DMS153 (cell line): ENCODE results near the gene RHOT2.
"Not testable (repeated sequence)": the region's sequence is repeated elsewhere in the genome, so short reads cannot be mapped to it uniquely, and the experiment has no call there.

Experiments used
- DNase-seq: peaks from one replicate; lab custom pipeline; 2025; lab: John Stamatoyannopoulos, UW

RHOT2 gene

DNA sequence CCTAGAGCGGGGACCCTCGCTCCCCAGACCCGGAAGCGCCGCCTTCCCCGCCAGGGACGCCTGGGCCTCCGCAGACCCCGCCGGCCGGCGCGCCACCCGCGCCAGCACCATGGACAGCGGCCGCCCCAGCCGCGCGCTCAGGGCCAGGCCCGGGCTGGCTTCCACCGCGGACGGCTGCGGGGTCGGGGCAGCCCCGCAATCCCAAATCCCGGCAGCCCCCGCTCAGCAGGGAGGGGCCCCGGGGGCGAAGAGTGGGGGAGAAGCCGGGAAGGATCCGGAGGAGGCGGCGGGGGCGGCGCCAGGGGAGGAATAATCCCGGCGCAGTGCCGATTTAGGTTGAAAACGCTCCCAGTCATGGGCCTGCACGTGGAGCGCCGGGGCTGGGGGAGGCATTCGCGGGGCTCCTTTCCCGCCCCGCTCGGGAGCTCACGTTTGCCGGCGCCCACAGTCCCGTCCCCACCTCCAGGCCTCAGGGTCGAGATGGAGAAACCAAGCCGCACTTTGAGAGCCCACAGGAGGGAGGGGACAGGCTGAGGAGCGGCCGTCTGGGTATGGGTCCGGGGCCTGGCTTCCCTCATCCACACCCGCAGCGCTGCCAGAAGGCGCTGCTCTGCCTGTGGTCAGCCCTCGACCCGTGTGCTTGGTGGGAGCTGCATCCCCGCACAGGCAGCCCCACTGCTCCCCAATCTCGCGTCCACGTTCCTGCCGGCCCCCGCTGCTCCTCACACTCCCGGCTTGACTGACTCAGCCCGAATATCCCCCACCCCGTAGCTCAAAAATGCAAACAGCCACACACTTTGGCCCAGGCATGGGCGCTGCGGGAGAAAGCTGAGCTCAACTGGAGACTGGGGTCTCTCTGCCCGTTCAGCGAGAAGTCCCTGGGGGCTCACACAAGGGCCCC lies 33.0 kb downstream of the RHOT2 start:
- no peak for DNase-seq

DNA sequence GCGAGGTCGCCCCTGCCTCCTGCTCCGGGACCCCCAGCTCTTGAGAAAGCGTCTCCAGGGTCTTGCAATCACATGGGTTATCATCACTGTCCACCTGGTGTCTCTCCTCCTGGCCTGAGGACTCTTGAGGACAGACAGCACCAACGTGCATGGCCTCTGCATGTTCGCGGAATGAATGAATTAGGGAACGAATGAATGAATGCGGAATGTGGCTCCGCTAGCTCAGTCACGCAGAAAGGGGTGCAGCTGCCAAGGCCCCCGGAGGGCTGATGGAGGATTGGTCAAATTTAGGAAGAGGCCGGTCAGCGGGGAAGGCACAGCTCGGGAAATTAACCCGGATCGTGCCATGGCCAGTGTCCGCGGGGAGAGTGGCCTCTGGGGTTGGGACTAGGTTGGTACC lies 34.4 kb downstream of the RHOT2 start:
- DNase-seq, result no peak

DNA sequence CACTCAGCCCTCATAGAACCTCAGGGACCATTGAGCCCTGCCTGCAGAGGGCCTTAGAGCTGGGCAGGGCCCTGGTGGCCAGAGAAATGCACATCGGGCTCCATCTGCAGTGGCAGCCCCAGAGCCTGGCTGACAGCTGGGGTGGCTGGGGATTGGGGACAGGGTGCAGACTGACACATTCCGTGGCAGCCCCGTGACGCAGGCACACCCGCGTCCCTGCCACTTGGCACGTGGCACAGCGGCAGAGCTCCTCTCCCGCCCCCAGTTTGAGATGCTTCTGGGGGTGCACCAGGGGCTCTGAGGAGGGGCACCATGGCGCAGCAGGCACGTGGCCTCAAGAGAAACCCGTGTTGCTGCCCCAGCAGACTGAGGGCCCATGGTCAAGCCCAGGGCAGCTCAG lies 35.5 kb downstream of the RHOT2 start:
- no peak for DNase-seq

DNA sequence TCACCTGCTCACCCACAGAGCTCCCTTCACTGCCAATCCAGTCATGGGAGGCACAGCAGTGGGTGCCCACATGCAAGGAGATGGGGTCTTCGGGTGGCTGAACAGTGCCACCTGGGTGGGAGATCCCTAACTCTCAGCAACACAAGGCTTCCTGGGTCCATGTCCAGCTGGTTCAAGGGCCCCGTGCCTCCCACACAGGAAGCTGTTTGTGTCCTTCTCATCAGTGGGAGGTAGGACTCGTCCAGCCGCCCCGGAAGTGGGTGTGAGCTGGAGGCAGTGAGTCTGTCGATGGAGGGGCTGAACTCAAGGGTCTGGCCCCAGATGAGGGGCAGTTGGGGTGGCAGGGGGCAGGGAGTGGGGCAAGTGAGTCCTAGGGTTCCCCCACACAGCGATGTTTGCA lies 36.1 kb downstream of the RHOT2 start:
- no peak for DNase-seq

DNA sequence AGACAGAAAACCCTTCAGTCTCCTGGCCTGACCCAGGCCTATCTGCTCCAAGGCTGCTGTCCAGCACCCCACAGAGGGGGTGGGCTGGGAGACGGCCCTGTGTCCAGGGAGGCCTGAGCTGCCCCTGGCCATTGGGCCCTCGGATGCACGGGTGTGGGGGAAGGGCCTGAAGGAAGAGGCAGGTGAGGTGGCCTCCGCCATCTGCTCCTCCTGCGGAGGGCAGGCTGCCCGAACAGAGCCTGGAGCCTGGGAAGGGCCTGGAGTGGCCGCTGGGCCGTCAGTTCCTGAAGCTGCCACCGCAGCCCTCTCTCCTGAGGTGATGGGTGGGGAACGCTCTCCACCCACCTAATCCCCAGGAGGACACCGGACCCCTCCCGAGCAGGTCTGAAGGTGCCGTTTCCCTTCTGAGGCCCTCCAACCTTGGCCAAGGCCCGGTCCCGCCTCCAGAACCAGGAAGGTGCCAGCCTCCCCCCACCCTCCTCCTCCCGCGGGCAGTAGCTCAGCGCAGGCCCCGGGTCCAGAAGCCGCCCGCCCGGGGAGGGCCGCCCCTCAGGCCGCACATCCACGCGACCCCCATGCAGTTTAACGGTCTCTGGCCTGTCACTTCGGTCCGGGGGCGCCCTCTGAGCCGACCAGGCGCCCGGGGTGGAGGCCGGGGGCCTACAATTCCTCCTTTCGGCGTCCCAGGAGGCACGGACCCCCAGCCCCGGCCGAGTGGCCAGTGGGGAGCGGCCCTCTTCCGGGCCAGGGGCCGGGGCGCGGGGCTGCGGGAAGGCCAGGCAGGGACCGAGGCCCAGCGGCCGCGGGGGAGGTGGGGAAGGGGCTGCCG lies 36.8 kb downstream of the RHOT2 start:
- DNase-seq, result no peak

DNA sequence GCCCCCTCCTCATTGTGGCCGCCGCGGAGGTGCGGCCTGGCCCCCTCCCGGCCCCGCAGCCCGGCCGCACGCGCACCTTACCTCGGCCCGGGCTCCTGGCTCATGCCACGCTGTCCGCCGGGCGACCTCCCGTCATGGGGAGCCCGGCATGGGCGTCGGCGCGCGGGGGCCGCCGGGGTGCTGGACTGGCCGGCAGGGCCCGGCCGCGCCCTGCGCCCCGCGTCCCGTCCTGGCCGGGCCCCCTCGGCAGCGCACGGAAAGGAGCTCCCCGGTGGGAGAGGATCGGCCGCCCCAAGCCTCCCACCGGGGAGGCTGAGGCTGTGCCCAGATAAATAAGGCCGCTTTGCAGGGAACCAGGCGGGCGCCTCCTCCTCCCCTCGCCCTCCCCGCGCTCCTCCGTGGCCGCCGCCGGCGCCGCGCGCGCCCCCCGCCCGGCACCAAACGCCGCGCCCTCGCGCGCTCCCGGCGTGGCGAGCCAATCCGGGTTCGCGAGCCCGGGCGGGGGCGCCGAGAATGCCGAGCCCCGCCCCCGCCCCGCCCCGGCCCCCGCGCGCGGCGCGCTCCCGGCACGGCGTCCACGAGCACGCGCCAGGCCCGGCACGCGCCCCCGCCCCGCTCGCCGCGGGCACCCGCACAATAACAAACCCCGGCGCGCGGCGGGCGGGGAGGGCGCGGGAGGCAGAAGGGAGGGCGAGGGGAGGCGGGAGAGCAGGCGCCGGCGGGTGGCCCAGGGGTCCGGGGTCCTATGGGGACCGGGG lies 37.7 kb downstream of the RHOT2 start, which contains the start of gene FBXL16:
TSS of gene FBXL16 (minus strand) at position 371 of the 758 bp plus-strand sequence. CDS start 8,396 bp downstream, outside the sequence.
- peak; percentile 27 for DNase-seq

DNA sequence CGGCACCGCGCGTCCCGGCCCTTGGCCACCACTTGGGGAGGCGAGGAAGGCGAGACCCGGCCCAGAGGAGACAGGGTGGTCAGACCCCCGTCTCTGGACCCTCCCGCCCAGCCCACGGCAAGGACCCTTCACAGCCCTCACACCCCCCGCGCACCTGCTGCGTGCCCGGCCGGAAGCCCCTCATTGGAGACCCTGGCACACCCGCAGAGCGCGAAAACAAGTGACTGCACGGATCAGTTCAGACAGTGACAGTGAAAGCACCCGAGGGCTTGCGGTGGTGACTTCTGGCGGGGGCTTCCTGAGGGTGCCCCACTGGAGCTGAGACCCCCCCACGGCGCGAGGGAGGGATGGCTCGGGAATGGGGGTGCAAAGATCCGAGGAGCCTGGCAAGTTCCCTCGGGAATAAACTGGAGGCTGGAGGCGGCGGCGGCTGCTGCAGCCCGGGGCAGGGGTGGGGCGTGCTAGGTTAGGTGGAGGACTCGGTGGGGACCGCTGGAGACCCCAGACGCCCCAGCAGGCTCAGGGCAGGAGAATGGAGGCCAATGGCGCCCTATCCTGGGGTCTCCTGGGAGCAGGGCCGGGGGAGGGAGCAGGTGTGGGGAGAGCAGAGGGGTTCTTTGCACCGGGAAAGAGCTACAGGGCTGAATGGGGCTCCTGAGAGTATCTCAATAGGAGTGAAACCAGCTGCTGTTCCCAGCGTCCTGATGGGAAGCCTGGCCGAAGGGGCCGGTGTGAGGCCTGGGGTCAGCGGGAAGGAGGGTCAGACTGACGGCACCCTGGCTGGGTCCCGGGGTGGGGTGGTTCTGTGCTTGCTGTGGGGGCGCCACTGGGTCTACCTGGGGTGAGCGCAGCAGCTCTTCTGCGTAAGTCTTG lies 38.5 kb downstream of the RHOT2 start:
- no peak for DNase-seq

DNA sequence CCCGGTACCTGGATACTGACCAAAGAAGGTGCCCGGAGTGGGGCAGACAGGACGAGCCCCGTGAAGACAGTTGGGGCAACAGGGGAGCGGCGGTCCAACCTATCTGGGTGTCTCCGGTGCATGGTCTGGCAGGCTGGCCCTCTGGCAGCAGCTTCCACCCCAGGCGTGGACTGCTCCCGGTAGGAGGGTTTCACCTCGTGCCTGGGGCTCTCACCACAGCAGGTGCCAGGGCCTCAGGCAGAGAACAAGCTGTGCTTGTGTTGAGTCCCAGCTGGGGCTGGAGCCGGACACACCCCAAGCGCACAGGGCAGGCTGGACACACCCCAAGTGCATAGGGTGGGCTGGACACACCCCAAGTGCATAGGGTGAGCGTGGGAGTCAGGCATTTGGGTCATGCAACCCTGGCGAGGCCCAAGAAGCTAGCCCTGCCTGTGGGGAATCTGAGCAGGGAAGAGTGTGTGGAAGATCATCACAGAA lies 39.2 kb downstream of the RHOT2 start:
- DNase-seq, result peak; percentile 27

DNA sequence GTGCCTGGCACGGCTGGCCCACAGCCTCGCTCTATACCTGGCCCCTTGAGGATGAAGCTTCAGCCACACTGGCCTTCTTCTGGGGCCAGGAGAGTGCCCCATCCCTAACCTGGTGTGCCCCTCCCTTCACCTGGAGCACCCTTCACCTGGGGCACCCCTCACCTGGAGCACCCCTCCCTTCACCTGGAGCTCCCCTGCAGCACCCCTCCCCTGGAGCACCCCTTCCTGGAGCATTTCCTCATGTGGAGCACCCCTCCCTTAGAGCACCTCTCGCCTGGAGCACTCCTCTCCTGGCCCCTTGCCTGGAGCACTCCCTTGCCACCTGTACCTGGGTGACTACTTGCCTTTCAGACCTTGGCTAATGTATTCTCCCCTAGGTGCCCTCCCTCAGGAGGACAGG lies 40.1 kb downstream of the RHOT2 start:
- no peak for DNase-seq

DNA sequence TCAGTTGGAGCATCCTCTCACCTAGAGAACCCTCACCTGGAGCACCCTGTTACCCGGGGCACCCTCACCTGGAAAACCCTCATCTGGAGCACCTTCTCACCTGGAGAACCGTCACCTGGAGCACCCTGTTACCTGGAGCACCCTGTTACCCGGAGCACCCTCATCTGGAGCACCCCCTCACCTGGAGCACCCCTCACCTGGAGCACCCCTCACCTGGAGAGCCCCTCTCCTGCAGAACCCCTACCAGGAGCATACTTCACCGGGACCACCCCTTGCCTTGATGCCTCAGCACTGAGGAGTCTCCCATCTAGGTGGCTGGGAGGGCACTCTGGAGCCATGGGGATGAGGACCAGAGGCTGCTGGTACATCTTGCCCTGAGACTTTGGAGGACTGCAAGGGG lies 41.0 kb downstream of the RHOT2 start:
- no peak for DNase-seq

DNA sequence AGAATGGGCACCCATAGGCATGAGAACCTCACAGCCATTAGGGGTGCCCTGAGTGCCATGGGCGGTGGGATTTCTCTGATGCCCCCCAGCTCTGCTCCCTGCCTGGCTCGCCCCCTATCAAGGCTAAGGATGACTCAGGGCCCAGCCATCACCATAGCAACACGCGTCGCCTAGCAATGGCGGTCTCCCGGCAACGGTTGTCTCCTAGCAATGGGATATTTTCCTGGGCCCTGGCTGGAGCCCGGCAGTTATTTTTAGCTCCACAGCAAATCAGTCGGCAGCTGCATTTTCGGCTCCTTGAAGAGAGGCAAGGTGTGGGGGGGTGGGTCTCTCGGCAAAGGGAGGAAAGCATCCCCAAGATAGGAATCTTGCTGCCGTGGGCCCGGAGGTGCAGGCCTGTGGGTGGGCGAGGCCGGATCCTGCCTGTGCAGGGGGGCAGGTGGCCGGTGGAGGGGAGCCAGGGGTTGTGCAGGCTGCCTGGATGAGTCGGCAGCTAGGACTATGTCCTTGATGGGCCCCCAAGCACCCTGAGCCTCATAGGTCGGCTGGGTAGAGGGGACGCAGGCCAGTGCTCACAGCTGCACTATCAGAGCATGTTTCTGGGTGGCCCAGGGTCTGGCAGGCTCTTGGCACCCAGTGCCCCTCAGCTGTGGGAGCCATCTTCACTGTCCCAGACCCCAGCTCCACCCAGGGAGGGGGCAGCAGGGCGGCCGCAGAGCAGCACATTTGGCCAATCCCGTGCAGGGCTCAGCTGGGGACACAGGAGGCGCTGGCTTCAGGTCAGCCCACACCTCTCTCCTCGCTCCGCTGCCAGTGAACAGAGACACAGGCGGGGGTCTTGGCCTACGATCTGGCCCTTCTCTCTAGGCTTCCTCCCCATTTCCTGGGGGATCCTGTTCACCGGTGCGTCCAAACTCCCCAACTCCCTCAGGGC lies 41.9 kb downstream of the RHOT2 start:
- DNase-seq, result peak; percentile 92

DNA sequence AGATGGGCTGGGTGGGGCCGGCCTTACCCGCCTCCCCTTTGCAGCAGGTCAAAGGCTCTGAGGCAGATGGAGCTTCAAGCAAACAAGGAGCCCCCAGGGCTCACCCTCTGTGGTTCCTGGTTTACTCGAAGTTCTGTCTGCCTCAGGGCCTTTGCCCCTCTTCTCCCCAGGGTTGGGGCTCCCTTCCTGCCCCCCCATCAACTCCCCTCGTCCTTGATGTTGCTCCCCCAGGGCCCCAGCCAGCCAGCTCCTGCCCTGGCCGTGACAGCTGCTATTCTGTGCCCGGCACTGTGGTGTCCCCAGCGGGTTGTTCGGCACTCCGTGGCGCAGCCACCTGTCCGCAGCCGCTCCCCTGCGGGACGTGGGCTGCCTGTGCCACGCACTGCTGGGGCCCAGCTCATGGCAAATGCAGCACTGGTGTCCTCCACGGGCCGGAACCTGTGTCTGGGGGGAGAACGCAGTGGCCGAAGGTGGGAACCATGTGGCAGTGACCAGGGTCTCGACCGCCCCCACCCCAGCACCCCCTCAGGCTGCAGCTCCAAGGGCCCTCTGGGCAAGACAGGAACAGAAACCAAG lies 42.7 kb downstream of the RHOT2 start:
- no peak for DNase-seq

DNA sequence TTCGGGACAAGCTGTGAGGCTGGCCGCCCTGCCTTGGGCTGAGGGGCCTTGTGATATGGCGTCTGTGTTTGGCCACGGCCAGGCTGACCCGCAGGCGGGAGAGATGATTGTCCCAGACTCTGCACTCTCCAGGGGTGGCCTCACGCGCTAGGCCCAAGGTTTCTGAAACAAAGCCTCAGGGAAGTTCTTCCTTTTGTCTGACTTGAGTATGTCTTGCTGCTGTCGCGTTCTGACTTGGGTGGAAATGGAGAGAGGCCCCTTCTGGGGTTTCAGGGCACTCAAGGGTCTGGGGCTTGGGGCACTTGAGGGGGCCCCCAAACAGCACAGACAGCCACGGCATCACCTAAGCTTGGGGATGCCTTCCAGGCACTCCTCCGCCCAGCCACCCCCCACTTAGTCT lies 43.2 kb downstream of the RHOT2 start:
- no peak for DNase-seq

DNA sequence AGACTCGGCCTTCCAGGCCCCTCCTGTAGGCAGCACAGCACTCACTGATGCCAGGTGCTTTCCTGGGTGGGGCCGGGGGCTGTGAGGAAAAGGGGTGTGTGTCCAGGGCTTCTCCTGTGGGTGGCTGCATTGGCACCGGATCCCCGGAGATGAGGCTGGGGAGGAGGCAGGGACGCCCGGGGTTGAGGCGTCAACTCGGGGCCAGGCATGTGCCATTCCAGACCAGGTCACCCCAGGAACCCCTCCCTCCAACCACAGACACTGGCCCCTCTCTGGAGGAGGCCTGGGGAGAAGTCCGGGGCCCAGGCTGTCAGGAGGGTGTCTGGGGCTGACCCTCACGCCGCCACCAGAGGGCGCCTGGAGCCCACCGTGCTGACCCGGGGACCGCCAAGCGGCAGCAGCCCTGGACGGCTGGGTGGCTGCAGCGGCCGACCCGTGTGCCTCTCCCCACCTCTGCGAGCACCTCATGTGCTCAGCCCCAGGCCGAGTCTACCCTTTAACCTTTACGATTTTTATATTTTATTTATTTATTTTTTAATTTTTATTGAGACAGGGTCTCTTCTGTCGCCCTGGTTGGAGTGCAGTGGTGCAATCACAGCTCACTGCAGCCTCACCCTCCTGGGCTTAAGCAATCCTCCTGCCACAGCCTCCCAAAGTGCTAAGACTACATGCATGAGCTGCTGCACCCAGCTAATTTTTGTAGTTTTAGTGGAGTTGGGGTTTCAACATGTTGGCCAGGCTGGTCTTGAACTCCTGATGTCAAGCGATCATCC lies 43.8 kb downstream of the RHOT2 start:
- DNase-seq, result no peak

DNA sequence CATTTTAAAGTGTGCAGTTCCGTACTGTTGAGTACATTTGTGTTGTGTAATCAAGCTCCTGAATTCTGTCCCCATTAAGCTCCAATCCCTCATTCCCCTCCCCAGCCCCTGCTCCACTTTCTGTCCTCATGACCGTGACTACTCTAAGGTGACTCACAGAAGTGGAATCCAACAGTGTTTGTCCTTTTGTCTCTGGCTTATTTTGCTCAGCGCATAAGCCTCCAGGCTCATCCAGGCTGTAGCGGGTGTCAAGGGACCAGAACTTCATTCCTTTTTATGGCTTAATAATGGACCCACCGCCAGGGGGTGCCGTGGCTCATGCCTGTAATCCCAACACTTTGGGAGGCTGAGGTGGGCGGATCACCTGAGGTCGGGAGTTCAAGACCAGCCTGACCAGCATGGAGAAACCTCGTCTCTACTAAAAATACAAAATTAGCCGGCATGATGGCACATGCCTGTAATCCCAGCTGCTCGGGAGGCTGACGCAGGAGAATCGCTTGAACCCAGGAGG lies 44.9 kb downstream of the RHOT2 start:
- not testable (repeated sequence) for DNase-seq

DNA sequence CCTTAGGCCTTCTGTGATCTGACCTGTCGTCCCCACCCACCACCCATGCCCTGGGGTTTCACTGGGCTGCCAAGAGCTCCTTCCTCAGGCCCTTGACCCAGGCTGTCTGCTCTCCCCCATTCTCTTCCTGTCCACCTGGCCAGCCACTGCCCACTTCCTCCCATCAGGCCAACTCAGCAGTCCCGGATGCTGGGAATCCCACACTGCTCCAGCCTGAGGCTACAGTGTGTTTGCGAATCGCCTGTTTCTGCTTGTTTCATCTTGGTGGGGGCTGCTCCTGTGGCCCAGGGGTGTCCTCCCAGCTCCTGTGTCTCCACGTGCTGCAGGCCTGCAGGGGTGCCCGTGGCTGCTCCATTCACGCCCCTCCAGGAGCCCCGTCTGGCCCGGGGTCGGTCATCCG lies 46.1 kb downstream of the RHOT2 start:
- DNase-seq, result no peak

DNA sequence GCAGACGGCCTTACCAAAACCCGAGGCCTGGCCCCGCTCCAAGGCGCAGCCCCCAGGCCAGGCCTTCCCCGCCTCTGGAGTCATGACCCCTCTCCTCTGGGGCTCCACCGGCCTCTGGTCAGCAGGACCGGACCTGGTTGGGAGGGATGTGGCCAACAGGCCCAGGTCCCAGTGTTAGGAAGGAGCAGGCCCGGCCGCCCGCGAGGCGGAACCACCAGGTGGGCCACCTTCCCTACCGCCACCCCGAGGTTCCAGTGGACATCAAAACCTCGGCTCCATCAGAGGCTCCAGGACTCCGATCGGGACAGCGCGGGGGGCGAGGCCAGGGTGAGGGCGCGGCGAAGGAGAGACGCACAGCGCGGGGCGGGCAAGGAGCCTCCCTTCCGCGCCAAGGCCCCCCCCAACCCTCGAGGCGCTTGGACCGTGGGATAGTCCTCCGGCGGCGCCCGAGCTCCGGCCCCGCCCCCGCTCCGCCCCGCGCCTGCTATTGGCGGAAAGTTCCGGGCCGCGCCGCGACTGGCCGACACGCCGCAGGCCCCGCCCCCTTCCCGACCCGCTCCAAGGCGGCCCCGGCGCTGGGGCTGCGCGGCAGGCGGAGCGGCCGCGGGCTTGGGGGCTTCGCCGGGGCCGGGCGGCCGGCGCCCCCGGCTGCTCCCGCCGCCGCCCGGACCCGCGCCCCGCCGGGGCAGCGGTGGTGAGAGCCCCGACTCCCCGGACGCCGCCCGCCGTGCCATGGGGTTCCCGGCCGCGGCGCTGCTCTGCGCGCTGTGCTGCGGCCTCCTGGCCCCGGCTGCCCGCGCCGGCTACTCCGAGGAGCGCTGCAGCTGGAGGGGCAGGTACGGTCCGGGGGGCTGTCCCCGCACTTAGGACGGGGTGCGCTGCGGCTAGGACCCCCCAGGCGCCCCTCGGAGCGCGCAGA lies 46.9 kb downstream of the RHOT2 start, which contains the start of gene METRN:
TSS of gene METRN (plus strand) at position 561 of the 919 bp plus-strand sequence. CDS start at position 733, 172 bp downstream.
- DNase-seq, result peak; percentile 65
